ENCODE data around the gene ASTN1.

ASTN1 gene

GRCh38 chr1:176903474-176903873 lies 261.0 kb downstream of the ASTN1 start:
- peak in 1 of 42 donors; percentile 9 for DNase-seq
- intact Hi-C loops (cut with DNase I): no loop called here

- no peak for DNase-seq
- intact Hi-C loops (cut with DNase I): loop anchor here (5.0 kb wide), 2 partner anchors 283 to 1048 kb away; no protein-coding TSS in a partner anchor
Observed at GRCh38 chr1:176899321-176899720, 265.2 kb downstream of the ASTN1 start.

DNA sequence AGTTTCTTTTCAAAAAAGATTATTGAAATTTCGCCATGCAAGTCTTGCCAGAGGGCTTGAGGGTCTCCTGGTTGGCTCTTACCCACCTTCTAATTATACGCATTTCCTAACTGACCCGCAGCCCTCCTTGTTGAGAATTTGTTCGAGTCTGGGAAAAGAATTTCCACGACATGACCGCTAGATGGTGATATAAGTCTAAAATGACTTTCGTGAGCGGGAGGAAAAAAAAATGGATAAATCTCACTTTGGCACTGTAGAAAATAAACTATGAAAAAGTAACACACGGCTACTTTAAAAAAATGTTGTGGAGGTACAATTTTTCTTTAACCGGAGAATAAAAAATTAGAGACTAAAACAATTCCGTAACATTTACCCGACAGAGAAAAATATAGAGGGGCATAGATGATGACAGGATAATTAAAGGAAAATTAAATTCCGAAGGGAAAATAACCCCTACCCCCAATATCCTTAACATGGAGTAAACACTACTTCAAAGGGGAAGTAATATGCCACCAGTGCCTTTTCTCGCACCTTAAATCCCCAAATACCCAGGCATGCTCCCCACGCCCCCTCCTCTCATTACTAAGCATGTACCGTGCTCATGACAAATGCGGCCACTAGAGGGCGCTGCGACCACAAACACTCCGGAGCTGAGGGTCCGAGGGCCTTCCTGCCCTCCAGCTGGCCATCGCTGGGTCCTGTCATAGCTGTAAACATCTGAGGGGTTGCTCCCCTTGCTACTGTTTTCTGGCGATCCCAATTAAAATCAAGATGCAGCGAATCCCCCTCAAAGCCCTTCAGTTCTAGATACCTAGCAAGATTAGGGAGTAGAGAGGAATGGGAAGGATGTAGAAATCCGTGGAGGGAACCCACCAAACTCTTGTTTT lies 266.9 kb downstream of the ASTN1 start:
- DNase-seq: peak in 41 of 42 donors; percentile 58 to 90 (median 75)
- intact Hi-C loops (cut with DNase I): loop anchor here (5.0 kb wide), 2 partner anchors 285 to 1050 kb away; no protein-coding TSS in a partner anchor

- no peak for DNase-seq
- intact Hi-C loops (cut with DNase I): loop anchor here (5.0 kb wide), 2 partner anchors 286 to 1051 kb away; no protein-coding TSS in a partner anchor
Observed at GRCh38 chr1:176896216-176896615, 268.3 kb downstream of the ASTN1 start.

GRCh38 chr1:176894450-176894849 lies 270.1 kb downstream of the ASTN1 start:
- DNase-seq: no peak
- intact Hi-C loops (cut with DNase I): no loop called here

GRCh38 chr1:176893625-176894352 lies 270.7 kb downstream of the ASTN1 start:
- intact Hi-C loops (cut with DNase I): no loop called here
- no peak for DNase-seq

DNA sequence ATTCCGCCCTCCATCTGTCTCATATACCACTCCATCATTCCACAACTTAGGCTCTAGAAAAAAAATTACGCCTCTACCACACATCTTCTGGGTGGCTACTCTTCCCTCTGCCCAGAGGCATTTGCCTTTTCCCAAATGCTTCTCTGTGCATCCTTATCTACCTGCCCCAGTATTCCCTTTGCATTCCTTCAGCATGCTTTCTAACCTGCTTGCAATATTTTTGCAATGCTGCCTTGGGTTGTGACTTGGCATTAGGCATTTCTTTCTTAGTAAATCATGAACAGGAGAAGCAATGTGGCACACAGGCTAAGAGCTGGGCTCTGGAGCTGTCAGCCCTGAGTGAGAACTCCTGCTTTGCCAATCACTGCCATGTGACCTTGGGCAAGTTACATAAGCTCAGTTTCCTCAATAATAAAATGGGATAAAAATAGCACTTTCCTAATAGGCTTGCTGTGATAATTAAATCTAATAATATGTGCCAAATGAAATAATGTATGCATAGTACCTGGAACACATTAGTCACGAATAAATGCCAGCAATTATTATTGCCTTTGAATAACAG lies 276.0 kb downstream of the ASTN1 start:
- intact Hi-C loops (cut with DNase I): no loop called here
- peak in 41 of 42 donors; percentile 23 to 87 (median 60) for DNase-seq

GRCh38 chr1:176885751-176886150 lies 278.8 kb downstream of the ASTN1 start:
- intact Hi-C loops (cut with DNase I): no loop called here
- DNase-seq: no peak

- intact Hi-C loops (cut with DNase I): no loop called here
- no peak for DNase-seq
Observed at GRCh38 chr1:176885341-176885740, 279.2 kb downstream of the ASTN1 start.

- intact Hi-C loops (cut with DNase I): no loop called here
- DNase-seq: no peak
Observed at GRCh38 chr1:176884911-176885310, 279.6 kb downstream of the ASTN1 start.

DNA sequence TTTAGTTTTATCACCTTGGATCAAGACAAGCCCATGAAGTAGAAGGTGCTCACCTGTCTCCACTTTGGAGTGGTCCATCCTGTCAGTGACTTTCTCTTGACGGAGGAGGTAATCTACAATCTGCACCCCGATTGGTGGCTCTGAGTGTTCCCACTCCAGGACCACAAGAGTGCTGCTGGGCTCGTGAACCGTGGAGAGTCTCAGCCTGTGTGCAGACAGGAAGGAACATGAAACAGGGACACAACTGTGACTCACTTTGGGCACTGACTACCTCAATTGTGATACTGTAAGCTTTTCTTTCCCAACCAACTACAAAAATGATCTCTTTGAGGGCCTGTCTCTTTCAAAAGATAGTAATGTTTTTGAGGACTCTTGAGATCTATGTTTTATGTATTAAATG lies 280.2 kb downstream of the ASTN1 start:
- intact Hi-C loops (cut with DNase I): no loop called here
- DNase-seq: no peak

DNA sequence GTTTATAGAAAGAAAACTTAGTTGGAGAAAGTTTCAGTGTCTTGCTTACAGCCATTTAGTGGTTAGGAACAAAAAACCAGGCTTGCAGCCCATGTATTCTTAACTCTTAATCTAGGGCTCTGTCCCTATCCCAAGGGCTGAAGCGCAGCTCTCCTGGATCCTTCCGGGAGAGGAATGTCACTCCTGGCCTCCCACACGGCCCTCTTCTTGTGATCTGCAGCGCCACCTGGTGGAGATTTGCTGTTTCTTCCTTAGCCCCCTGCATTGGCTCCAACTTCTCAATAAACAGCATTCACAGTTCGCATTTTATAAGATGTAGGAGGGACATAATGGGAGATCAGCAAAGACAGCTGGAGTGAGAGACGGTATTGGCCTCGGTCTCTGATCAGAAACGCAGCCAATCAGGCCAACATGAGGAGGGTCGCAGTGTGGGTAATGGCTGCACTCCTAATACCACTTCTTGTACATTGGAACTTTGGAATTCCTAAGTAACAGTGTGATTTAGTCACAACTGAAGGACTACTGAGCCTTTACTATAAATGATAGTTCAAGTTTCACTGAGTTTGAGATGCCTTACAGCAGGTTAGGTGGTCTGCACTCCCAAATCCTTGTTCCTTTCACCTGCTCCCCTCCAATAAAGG lies 283.4 kb downstream of the ASTN1 start:
- intact Hi-C loops (cut with DNase I): no loop called here
- DNase-seq: peak; percentile 52 to 91 (median 78)

- no peak for DNase-seq
- intact Hi-C loops (cut with DNase I): loop anchor here (10.0 kb wide), 1 partner anchor 325 kb away; no protein-coding TSS in a partner anchor
Observed at GRCh38 chr1:176879784-176880620, 284.5 kb downstream of the ASTN1 start.

DNA sequence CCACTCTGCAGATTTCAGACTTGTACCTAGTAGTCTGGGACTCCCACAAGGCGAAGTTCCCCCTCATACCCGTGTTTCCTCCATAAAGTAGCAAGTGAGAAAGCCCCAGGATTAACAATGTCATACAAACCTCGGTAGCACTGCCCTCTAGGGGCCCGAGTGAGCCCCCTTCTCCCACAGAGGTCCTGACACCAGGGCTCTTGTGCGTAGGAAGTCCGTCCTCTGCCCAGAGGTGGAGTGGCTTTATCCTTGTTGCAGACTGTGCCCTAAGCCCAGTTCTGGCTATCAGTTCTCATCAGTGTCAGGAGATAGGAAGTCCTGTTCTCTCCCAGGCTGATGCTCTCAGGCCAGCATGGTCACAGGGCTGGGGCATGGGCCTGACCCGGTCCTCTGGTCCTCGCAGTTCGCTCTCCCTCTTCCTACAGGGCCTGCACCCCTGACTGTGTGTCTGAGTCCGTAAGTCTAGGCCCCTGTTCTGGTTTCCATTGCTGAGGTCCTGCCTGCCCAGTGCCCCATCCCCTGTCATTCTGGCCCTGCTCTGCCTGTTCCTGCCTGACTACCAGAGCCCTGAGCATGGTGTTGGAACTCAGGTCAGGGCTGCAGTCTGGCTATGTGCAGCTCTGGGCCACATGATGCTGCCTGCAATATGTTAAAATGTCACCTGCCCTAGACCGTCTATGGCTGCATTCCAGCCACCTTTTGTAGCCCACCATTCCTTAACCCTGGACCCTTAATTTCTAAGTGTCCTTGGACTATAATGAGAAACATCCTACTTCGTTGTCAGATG lies 285.6 kb downstream of the ASTN1 start:
- no peak for DNase-seq
- intact Hi-C loops (cut with DNase I): loop anchor here (10.0 kb wide), 1 partner anchor 324 kb away; no protein-coding TSS in a partner anchor

DNA sequence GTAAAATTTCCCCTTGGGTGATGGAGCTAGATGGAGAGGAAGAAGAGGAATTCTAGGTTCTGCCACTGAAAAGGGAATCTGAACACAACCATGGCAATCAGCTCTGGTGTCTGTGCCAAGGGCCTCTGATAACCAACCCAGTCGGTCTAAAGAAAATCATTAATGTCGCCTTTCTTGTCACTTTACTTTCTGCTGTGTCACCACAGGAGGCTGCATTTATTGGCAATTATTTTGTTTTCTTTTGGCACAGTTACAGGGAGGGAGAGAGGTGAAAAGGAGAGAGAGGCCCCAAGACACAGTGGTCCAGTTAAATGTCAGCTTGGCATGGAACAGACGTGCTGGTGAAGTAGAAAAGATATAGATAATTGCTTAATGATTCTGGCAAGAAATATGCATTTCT lies 287.0 kb downstream of the ASTN1 start:
- intact Hi-C loops (cut with DNase I): loop anchor here (10.0 kb wide), 1 partner anchor 323 kb away; no protein-coding TSS in a partner anchor
- DNase-seq: no peak

GRCh38 chr1:176876966-176877515 lies 287.5 kb downstream of the ASTN1 start:
- DNase-seq: no peak
- intact Hi-C loops (cut with DNase I): loop anchor here (10.0 kb wide), 1 partner anchor 322 kb away; no protein-coding TSS in a partner anchor

- DNase-seq: no peak
- intact Hi-C loops (cut with DNase I): no loop called here
Observed at GRCh38 chr1:176869577-176869976, 294.9 kb downstream of the ASTN1 start.

All from head of caudate nucleus (tissue), 42 donors.